Smooth muscle cell of the pulmonary artery (primary cell): ENCODE data around the gene DAZL. TPM values are rescaled to one million over a fixed set of nuclear protein-coding genes. Genes with fewer than 3 reads are reported as not detected.

Experiments
- total RNA-seq: library from RNA; depleted of rRNA; stranded (reverse); fragments of >200 nt; gene quantifications from 2 replicates; pipeline ENCODE4 v1.2.3, GENCODE V29; 2014

DAZL gene, protein sequence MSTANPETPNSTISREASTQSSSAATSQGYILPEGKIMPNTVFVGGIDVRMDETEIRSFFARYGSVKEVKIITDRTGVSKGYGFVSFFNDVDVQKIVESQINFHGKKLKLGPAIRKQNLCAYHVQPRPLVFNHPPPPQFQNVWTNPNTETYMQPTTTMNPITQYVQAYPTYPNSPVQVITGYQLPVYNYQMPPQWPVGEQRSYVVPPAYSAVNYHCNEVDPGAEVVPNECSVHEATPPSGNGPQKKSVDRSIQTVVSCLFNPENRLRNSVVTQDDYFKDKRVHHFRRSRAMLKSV
- total RNA-seq = not detected in 2 replicates

DNA sequence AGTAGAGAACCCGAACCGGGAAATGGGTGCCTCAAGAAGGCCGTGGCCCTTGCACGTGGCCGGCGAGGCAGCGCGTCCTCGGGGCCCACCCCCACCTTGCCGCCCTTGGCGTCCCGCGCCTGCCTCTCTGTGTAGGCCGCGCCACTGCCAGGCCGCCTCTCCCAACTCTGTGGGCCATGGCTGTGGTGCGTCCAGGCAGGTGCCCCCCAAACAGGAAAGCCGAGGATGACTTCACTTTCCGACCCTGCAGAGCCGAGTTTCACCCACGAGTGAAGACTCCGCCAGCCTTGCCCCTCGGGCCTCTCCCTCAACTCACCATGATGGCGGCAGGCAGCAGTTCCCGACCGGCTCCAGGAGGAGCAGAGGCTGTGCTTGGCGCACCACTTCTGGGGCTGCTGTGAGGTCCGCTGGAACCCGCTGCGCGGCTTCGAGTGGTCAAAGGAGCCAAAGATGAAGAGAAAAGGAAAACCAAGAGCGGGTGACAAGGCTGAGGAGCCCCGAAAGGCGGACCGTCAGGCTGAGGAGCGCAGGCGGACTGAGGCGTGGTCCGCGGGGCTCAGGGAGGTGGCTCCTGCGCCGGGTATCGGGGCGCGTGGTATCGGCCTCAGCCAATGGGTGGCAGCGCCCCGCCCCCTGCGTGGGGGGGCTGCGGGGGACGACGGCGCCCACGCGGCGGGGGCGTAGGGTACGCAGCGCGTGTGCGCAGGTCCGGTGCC, at the start of gene DAZL:
TSS of gene DAZL (minus strand) at position 537 of the 716 bp plus-strand sequence. CDS start at position 319, 218 bp downstream.

Other genes starting within 250 kb of the DAZL start
- gene RFTN1, start 91.7 kb downstream of the DAZL start, total RNA-seq = 52.8 and 111 TPM in 2 replicates